RWPE1 (cell line): ENCODE results near the gene SNRNP27.
"Not testable (repeated sequence)": the region's sequence is repeated elsewhere in the genome, so short reads cannot be mapped to it uniquely, and the experiment has no call there.

Source experiments
- CTCF ChIA-PET: fragments of 350-600 bp; sonication (Branson Sonifier 250); formaldehyde crosslinking; extraction: SDS; loops from one replicate; lab custom pipeline; 2021; lab: Yijun Ruan, JAX
- POLR2A ChIA-PET: fragments of 400-600 bp; formaldehyde crosslinking; extraction: SDS; loops from one replicate; lab custom pipeline; 2020; ENCODE audit warnings: antibody characterized with exemption; ENCODE audit not compliant: low non-redundant PET; lab: Yijun Ruan, JAX
- DNase-seq: peaks from one replicate; pipeline ENCODE4 v3.0.0; 2012; ENCODE audit warnings: low spot score
- H3K27ac ChIP-seq: fragments of 450-650 bp; 2 replicates; pipeline ENCODE4 v1.5.1; 2017
- CTCF ChIP-seq: fragments of 450-650 bp; conservative IDR thresholded peaks from 2 replicates; pipeline ENCODE4 v1.5.1; 2017; ENCODE audit warnings: low read depth, mild to moderate bottlenecking

SNRNP27 gene

GRCh38 chr2:69948032-69948962 is 54.5 kb downstream of the SNRNP27 start:
- POLR2A ChIA-PET = no interaction called here
- TF ChIP-seq CTCF = no peak
- CTCF ChIA-PET = no interaction called here
- no peak for DNase-seq
- no peak overlapping the region for H3K27ac ChIP-seq

- CTCF ChIA-PET = no interaction called here
- H3K27ac ChIP-seq = no peak overlapping the region
- no peak for TF ChIP-seq CTCF
- POLR2A ChIA-PET = no interaction called here
- DNase-seq = no peak
Observed at GRCh38 chr2:69948963-69949645, 55.3 kb downstream of the SNRNP27 start.

- DNase-seq = no peak
- ChIA-PET CTCF (no interaction called here), POLR2A (no interaction called here)
- H3K27ac ChIP-seq = no peak overlapping the region
- no peak for TF ChIP-seq CTCF
Observed at GRCh38 chr2:69950241-69950640, 56.5 kb downstream of the SNRNP27 start.

GRCh38 chr2:69950671-69951070 is 56.9 kb downstream of the SNRNP27 start:
- CTCF ChIA-PET, H3K27ac ChIP-seq, DNase-seq, POLR2A ChIA-PET: not testable (repeated sequence)

GRCh38 chr2:69952336-69953115 is 58.8 kb downstream of the SNRNP27 start:
- no peak overlapping the region for H3K27ac ChIP-seq
- ChIA-PET POLR2A (no interaction called here), CTCF (no interaction called here)
- no peak for DNase-seq
- no peak for TF ChIP-seq CTCF

GRCh38 chr2:69954084-69954483 is 60.3 kb downstream of the SNRNP27 start:
- ChIA-PET POLR2A (interaction anchor here (0.6 kb wide), 1 partner anchor 73 kb away, joined by 3 read pairs; no protein-coding TSS in a partner anchor), CTCF (no interaction called here)
- TF ChIP-seq CTCF = no peak
- no peak for DNase-seq
- H3K27ac ChIP-seq = no peak overlapping the region
